Natural killer cell (primary cell): ENCODE data around the gene ECM2. TPM values are rescaled to one million over a fixed set of nuclear protein-coding genes. Genes with fewer than 3 reads are reported as not detected.

Experiments used
- ATAC-seq, 3 donors: fragments of 150-1000 bp in 2 of 3; fragments of 200-7000 bp in 1 of 3; cut with Tn5 transposase; 1 replicate in 1 of 3; 2 replicates in 2 of 3; pipeline ENCODE4 v1.10.0; 2021; ENCODE audit warnings: mild to moderate bottlenecking in 2 of 3, moderate library complexity in 2 of 3
- DNase-seq, 2 donors: peaks; one replicate each; pipeline versions ENCODE4 v3.0.0 to v3.0.0-alpha.2; 2013 to 2021; ENCODE audit warnings: mixed read lengths in 1 of 2
- H3K27ac ChIP-seq: one replicate; pipeline ENCODE4 v1.5.1; 2013; ENCODE audit warnings: mild to moderate bottlenecking, low read length
- H3K27me3 ChIP-seq: one replicate; pipeline ENCODE4 v1.6.1; 2013; ENCODE audit warnings: low read length; ENCODE audit not compliant: control insufficient read depth, insufficient read depth
- H3K36me3 ChIP-seq: one replicate; pipeline ENCODE4 v1.6.1; 2013; ENCODE audit warnings: low read length; ENCODE audit not compliant: control insufficient read depth, insufficient read depth
- H3K4me1 ChIP-seq: one replicate; pipeline ENCODE4 v1.6.1; 2013; ENCODE audit warnings: low read length; ENCODE audit not compliant: control insufficient read depth, insufficient read depth
- H3K4me3 ChIP-seq: one replicate; pipeline ENCODE4 v1.5.1; 2013; ENCODE audit warnings: low read length
- H3K9me3 ChIP-seq: one replicate; pipeline ENCODE4 v1.6.1; 2013; ENCODE audit warnings: low read length; ENCODE audit not compliant: control insufficient read depth, insufficient read depth
- H3K27ac Mint-ChIP-seq, 2 donors: one replicate each; pipeline ENCODE4 v1.8.0; 2022; ENCODE audit warnings: mild to moderate bottlenecking in 2 of 2, mixed read lengths in 2 of 2, moderate library complexity in 1 of 2
- H3K27me3 Mint-ChIP-seq, 2 donors: one replicate each; pipeline ENCODE4 v1.8.0; 2022; ENCODE audit warnings: low read depth in 2 of 2, mixed read lengths in 2 of 2
- H3K36me3 Mint-ChIP-seq: one replicate; pipeline ENCODE4 v1.8.0; 2022; ENCODE audit warnings: mixed read lengths
- H3K4me1 Mint-ChIP-seq, 2 donors: one replicate each; pipeline ENCODE4 v1.8.0; 2022; ENCODE audit warnings: mixed read lengths in 2 of 2
- H3K4me3 Mint-ChIP-seq: one replicate; pipeline ENCODE4 v1.8.0; 2022; ENCODE audit warnings: mild to moderate bottlenecking, moderate library complexity, mixed read lengths
- H3K9me3 Mint-ChIP-seq, 2 donors: one replicate each; pipeline ENCODE4 v1.8.0; 2022; ENCODE audit warnings: mixed read lengths in 2 of 2
- CTCF ChIP-seq: fragments of 200-600 bp; IDR thresholded peaks from one replicate; pipeline ENCODE4 v1.8.0; 2022; ENCODE audit warnings: antibody characterized with exemption
- WGBS: methylation state at CpG from one replicate; pipeline ENCODE4 v1.1.7; 2013; ENCODE audit warnings: missing lambda C conversion rate; ENCODE audit not compliant: insufficient coverage; 5-methylcytosine and 5-hydroxymethylcytosine counted together
- intact Hi-C: fragments of 100-400 bp; cut with micrococcal nuclease; formaldehyde crosslinking; loops from one replicate; pipeline ENCODE4 v1.14.2; 2022
- total RNA-seq, 4 donors: library from RNA; stranded (reverse); fragments of 120-200 nt in 1 of 4; gene quantifications; one replicate each; pipeline versions ENCODE4 v1.2.3 to v1.2.4, GENCODE V29; 2013 to 2022

ECM2 gene
- total RNA-seq, 3 donors from 2014 or later (not counting 1 experiment from before 2014, with no cell fraction given): not detected

GRCh38 chr9:92496396-92497176, 39.2 kb downstream of the ECM2 start:
- no peaks in the 10 kb centered on the region for H3K4me1 Mint-ChIP-seq
- H3K27me3 ChIP-seq: no peaks in the 10 kb centered on the region
- TF ChIP-seq CTCF: no peak
- DNase-seq: no peak
- H3K36me3 ChIP-seq: no peaks in the 10 kb centered on the region
- H3K27ac ChIP-seq: no peak overlapping the region
- H3K4me1 ChIP-seq: no peaks in the 10 kb centered on the region
- H3K36me3 Mint-ChIP-seq: no peaks in the 10 kb centered on the region
- intact Hi-C loops: no loop called here
- ATAC-seq: no peak
- H3K9me3 Mint-ChIP-seq: no peaks in the 10 kb centered on the region
- H3K27ac Mint-ChIP-seq: no peak overlapping the region
- no peak overlapping the region for H3K4me3 Mint-ChIP-seq
- no peaks in the 10 kb centered on the region for H3K9me3 ChIP-seq
- 89% methylated on average over 5 of the region's 5 CpGs for WGBS
- H3K4me3 ChIP-seq: no peak overlapping the region
- no peaks in the 10 kb centered on the region for H3K27me3 Mint-ChIP-seq

- no peaks in the 10 kb centered on the region for H3K4me1 Mint-ChIP-seq
- H3K9me3 Mint-ChIP-seq: no peaks in the 10 kb centered on the region
- H3K36me3 Mint-ChIP-seq: no peaks in the 10 kb centered on the region
- Histone ChIP-seq H3K9me3 (no peaks in the 10 kb centered on the region), H3K27ac (no peak overlapping the region), H3K27me3 (no peaks in the 10 kb centered on the region), H3K4me3 (no peak overlapping the region), H3K36me3 (no peaks in the 10 kb centered on the region), H3K4me1 (no peaks in the 10 kb centered on the region)
- H3K27ac Mint-ChIP-seq: no peak overlapping the region
- no peaks in the 10 kb centered on the region for H3K27me3 Mint-ChIP-seq
- ATAC-seq (no peak), DNase-seq (no peak)
- intact Hi-C loops: no loop called here
- H3K4me3 Mint-ChIP-seq: no peak overlapping the region
- 70% methylated on average over 2 of the region's 2 CpGs for WGBS
- TF ChIP-seq CTCF: no peak
Measured at GRCh38 chr9:92494856-92495255, 40.9 kb downstream of the ECM2 start.

GRCh38 chr9:92493749-92494387, 41.9 kb downstream of the ECM2 start:
- Mint-ChIP-seq H3K4me3 (no peak overlapping the region), H3K27me3 (no peaks in the 10 kb centered on the region), H3K27ac (no peak overlapping the region), H3K36me3 (no peaks in the 10 kb centered on the region), H3K9me3 (no peaks in the 10 kb centered on the region), H3K4me1 (no peaks in the 10 kb centered on the region)
- Histone ChIP-seq H3K27me3 (no peaks in the 10 kb centered on the region), H3K4me3 (no peak overlapping the region), H3K4me1 (no peaks in the 10 kb centered on the region), H3K9me3 (no peaks in the 10 kb centered on the region), H3K36me3 (no peaks in the 10 kb centered on the region), H3K27ac (no peak overlapping the region)
- WGBS: 95% methylated on average over 9 of the region's 9 CpGs
- DNase-seq (no peak), ATAC-seq (no peak)
- TF ChIP-seq CTCF: no peak
- intact Hi-C loops: no loop called here
